ENCODE data around the gene TWIST1.

The TWIST1 gene

DNA sequence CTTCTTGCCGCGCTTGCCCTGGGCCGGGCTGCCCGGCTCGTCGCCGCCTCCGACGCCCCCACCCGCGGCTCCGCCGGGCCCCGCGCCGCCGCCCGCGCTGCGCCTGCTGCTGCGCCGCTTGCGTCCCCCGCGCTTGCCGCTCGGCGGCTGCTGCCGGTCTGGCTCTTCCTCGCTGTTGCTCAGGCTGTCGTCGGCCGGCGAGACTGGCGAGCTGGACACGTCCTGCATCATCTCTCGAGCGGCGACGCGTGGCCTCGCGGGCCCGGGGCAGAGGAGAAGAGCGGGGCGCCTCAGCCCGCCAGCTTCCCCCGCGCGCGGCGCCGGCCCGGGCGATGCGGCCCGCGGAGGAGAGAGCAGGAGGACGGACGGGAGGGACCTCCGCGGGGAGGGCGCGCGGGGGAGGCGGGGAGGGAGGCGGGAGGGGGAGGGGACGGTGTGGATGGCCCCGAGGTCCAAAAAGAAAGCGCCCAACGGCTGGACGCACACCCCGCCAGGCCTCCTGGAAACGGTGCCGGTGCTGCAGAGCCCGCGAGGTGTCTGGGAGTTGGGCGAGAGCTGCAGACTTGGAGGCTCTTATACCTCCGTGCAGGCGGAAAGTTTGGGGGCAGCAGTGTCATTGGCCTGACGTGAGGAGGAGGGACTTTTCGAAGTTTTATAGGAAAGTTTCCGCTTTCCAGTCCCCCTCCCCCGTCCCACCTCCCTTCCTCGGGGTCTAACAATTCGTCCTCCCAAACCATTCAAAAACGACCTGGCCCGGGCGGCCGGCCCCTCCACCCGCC is at the start of gene TWIST1:
Gene TWIST1 (minus strand): TSS at position 546 of the 779 bp plus-strand sequence. CDS start 315 bp downstream, at position 231.
- peak; percentile 100 for DNase-seq (ENCODE audit: low read depth)

DNA sequence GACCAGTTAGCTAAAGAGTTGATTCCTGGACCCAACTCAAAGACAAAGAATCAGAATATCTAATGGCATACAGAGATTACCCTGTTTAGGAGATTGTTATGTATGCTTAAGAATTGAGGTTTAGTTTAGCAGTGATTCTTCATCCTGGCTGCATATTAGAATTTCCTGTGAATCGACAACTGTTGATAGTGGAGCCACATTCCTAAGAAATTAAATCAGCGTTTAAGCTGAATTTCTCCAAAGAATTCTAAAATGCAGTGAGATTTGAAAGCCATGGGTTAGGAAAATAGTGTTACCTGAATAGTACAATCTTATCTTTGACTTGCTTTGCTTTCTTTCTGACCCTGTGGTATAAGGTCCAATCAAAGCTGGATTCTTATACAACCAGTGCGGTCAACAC is 44.2 kb upstream of the TWIST1 start:
- no peak for DNase-seq (ENCODE audit: low read depth)

DNA sequence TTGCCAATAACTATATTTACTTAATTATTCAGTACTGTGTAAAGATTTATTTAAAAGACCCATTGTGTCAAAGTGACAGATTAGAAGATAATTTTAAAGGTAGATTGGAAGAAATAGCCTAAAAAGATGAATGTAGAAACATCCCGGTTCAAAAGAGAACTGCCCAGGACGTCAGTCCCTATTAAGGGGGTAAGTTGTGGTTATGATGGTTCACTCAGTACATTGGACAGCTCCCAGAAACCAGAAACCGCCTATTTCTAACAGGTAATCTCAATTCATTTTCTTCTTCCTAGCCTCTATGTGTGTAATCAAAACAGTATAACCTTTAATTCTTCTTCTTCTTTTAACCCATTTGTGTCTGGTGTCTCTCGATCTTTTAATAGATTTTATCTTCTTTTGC is 29.3 kb upstream of the TWIST1 start:
- DNase-seq (ENCODE audit: low read depth), result no peak

DNA sequence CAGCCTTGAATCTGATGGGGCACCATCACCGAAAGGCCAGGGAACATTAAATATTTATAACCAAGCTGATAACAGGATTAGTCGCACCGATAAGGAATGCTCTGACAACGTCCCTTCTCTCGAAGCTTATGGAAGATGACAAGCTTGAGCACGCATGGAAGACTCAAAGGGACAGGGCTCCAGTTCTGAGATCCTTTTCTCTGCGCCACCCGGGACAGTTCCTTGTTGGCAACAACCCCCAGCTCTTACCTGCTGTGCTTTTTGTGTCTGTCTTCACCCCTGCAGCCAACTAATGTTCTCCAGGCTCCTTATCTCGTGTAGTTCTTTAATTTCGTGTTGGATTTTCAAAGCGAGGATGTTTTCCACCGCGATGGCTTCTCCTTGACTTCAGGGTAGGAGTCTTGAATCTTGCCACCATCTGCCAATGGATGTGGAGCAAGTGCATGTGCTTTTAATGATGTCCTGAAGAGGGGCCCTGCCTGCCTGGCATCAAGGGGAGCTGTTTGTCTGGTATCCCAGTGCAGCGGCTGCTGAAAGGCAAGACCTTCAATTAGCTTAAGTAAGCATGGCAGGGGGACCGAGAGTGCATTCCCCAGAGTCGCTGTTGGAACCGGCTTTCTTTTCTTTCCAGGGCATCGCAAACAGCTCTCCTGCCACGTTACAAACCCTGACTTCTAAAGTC is 28.1 kb upstream of the TWIST1 start:
- no peak for DNase-seq (ENCODE audit: low read depth)

DNA sequence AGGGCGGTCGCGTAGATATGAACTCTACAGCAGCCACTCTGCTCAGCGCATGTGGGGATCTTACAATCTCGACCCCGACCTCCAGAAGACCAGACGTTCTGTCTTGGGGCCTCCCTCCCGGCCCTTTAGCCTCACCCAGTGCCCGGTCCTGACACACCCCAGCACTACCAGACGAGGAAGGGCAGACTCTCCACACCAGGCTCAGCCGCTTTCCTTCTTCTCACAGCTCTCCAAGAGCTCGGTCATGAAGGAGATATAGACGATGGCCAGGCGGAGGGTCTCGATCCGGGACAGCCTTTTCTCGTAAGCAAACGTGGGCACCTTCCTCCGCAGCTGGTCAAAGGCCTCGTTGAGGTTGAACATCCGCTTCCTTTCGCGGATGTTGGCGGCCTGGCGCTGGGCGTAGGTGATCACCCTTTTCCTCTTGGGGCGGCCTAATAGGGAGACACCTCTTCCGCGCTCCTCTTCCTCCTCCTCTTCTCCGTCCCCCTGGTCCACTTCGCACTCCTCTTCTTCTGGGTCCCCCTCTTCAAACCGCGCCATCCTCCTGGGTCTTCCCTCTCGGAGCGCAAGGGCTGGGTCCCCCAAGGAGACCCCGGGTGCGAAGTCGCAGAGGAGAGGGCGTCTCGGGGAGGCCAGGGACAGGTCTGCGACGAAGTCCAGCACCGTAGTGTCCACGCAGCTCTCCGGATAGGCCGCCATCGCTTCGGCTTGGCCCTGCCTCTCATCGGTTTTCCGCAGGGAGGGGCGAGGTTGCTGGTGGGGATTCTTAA is 27.4 kb upstream of the TWIST1 start, which contains the start of gene FERD3L:
Gene FERD3L (minus strand): TSS at position 761 of the 773 bp plus-strand sequence. CDS start 59 bp downstream, at position 702.
- no peak for DNase-seq (ENCODE audit: low read depth)

DNA sequence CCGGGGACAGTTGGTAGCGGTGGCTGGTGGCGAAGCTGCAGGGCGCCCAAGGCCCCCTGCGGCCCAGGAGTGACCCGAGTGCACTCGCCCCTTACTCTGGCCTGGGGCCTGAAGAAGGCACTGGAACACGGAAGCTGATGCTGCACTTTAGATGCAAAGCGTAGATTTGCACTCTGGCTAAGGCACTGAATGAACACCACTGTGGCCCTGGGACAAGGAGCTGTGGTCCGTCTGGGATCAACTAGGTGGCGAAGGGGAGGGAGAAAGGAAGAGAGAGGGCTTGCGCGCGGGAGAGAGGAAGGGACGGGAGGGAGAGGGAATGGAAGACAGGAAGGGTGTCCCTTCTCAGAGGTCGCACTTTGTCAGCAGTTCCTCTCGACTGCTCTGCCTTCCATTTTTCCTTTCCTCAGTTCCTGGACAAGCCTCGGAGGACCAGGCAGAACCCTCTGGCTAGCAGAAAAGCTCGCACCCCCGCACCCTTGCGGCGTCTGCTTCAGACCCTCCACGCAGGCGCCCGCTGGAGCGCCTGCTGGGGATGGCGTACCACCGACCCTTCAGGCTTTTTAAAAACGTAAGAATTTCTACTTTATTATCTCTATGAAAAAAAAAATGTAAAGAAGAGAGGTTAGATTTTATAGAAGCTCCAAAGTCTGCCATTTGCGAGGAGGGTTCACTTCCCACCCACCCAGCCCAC is 26.6 kb upstream of the TWIST1 start:
- DNase-seq (ENCODE audit: low read depth), result no peak

DNA sequence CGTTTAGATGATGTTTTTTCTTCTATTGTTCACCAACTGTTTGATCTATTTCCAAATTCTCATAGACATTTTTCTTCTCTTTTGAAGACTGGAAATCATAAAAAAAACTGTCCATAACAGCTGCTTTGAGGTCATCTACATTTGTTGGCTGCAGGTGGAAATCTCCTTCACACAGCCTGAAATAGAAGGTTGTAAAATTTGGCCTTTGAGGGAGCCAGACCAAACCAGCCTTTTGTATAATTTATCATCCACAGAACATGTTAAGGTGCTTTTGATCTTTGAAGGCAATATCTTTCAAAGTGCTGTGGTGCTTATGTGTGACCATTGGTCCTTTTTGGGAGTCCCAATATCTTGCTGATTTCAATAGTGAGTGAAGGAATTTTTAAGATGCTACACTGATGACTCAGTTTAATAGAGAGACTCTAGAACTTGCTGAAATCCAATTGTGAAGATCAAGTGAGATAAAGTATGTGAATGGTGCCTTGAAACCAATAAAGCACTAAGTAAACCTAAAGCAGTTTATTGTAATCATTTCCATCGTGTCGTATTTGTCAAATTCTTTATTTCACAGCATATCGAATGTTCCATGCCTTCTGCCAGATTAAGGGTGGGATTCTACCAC is 22.4 kb upstream of the TWIST1 start:
- DNase-seq (ENCODE audit: low read depth), result no peak

DNA sequence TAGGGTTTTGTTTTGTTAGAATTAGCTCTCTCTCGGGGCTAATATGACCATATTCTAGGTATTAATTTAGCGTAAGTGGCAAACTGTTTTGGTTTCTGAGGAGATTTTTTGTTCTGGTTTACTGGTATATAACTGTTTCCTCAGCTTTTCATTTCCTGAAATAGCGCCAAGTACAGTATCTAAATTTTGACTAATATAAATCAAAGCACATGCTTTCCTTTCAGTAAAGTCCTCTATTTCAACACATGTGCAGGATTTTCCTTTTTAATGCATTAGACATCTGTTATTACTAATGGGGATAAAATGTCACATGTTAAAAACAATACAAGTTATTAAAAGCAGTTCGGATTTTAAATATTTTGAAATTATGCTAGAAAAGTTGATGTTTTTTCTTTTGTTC is 16.4 kb upstream of the TWIST1 start:
- peak; percentile 83 for DNase-seq (ENCODE audit: low read depth)

DNA sequence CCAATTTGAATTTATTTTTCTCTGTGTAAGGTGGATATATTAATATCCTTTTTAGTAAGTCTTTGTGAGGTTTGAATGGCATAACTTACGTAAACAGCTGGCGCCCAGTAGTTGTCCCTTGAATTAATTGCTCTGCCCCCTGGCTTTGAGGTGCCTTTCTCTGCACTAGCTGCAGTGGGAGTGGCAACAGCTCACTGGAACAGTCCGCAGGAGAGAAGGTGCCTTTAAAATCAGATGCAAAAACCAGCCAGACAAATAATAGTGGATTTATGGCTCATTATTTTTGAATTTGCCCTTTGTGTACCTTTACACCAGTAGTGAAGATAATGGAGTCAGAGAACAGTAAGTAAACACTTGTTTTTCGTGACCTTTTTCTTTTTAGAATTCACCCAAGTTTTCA is 16.0 kb upstream of the TWIST1 start:
- DNase-seq (ENCODE audit: low read depth), result no peak

DNA sequence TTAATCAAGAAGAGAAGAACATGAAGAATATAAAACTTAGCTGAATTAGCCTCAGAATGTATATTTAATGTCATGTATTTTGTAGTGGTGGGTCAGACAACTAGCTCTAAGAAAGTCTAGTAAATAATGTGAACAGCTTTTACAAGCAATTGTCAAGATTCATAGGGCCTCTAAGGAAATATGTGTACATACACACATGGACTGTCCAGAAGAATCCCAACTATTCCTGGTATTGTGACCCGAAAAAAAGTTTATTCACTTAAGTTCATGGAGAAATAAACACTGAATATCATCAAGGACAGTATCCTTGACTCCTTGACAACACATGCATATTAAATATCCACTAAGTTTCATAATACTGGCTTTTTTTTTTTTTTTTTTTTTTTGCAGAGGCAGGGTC is 11.4 kb upstream of the TWIST1 start:
- peak; percentile 84 for DNase-seq (ENCODE audit: low read depth)

DNA sequence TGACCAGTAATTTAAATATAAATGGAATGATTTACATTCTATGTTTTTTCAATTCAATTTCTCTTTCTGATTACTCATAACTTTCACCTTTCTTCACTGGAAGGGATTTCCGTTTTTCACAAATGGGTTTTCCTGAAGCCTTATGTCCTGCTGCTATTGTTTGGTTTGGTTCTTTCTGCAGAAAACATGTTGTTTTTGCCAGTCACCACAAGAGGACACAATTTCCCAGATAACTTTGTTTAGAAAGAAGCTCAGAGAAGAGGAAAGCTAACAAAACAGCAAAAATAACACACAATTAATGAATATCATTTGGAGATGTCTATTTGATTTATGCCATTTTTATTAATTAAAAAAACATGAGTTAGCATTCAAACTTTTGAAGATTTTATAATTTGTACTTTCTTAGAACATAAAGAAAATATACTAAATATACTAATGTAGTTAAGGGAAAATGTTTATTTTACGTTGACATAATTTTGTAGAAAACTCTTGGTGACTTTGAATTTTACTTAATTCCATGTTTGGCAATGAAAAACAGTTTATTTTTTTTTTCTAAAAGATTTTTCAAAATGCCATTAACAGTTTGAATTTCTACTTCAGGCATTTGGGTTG is 4.6 kb upstream of the TWIST1 start:
- DNase-seq (ENCODE audit: low read depth), result peak; percentile 70

DNA sequence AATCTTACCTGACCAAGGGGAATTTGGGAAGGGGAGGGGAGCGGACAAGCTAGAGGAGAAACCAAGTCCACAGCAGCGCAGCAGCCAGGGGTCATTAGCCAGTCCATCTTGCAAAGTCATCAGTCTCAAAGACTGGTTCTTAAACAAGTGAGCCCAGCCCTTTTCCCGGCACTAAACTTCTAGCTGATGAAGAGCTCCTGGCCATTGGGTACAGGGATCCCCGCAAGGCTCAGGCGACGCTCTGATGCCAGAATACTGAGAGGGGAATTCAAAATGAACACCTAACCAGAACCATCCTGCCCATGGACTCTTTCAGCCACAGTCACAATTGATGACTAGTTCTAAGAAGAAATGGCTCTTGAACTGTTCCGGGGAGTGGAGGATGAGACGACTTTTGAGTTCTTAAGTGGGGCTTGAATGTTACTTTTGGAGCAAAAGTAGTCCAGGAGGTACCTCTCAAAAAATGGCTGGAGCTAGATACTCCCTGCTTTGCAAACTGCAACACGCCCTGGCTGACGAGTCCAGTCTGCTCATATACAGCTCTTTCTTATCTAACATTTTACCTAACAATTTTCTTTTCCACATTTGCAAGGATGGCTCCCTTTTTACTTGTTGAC is 2.5 kb upstream of the TWIST1 start:
- DNase-seq (ENCODE audit: low read depth), result no peak

DNA sequence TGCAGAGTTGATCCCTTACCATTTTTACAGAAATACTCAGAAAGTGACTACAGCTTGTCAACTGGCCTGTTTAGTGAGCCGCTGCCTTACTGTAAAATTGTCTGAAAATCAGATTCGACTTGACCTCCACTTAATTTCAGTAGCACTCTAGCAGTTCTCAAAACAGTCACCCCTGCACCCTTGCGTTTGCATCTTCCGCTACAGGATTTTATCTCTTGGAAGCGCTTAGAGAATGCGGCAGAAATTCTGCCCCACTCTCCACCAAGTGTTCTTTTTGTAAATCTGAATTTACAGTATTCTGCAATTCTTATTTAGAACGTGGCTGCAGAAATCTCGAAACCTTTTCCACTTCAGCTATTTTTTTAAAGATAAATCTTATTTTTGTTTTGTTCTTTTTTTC is 1.9 kb upstream of the TWIST1 start:
- DNase-seq (ENCODE audit: low read depth), result no peak

DNA sequence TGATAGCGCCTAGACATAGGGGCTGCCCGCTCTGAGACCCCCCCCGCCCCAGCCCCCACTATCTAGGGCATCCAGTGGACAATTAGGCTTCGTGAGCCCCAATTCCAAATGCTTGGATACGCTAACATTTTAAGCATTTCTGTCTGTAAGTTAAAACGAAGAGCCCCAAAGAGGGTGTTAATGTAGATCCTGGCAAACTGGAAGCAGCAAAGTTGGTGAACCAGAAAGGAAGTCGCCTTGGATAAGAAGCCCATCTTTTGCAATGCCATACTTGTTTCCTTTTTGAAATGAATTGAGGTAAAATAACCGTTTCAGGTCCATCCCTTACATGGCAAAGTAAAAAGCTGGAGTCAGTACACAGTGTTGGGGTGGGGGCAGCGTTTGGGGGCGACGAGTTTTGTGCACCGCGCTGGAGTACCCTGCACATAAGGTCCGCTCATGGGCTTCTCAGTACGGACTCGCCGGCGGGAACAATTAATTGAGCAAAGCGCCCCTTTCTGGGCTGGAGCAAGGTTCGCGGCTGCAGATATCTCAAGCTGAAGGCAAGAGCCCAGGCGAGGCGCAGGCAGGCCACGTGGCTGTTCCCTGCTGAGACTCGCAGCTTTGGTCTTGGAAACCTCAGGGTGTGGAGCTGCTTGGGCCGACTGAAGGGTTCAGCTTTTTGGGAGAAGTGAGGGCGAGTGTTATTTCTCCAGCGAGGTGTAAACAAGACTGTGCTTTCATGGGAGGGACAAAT is 1.4 kb upstream of the TWIST1 start:
- DNase-seq (ENCODE audit: low read depth), result no peak

DNA sequence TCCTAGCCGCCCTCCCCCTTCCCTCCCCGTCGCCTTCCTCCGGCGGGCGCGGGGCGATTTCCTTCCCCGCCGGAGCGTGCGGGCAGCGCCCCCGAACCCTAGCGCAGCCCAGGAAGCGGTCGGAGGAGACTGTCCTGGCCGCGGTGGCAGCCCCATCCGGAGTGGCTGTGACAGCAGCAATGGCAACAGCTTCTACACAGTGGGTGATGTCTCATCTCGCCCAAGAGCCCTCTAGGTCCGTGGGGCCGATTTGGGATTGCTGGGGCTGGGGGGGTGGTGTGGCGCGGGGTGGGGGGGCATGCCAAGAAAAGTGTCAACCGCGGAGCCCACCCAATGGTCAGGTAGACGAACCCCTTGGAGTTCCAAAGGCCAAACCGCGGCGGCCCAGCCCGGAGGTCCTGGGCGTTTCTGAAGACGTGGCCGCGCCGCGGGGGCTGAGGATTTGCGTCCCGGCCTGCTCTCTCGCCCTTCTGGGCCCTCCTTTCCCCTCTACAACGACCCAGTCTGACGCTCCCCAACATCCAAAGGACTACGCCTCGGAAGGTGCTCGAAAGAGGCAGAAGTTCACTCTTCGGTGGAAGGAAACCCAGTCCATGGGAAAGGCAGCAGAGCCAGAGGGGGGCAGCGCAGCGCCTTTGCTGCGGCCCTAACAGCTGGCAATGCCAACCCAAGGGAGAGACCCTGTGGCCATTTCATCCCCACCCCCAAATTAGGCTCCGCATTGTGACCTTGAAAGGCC is 603 bp upstream of the TWIST1 start:
- no peak for DNase-seq (ENCODE audit: low read depth)

DNA sequence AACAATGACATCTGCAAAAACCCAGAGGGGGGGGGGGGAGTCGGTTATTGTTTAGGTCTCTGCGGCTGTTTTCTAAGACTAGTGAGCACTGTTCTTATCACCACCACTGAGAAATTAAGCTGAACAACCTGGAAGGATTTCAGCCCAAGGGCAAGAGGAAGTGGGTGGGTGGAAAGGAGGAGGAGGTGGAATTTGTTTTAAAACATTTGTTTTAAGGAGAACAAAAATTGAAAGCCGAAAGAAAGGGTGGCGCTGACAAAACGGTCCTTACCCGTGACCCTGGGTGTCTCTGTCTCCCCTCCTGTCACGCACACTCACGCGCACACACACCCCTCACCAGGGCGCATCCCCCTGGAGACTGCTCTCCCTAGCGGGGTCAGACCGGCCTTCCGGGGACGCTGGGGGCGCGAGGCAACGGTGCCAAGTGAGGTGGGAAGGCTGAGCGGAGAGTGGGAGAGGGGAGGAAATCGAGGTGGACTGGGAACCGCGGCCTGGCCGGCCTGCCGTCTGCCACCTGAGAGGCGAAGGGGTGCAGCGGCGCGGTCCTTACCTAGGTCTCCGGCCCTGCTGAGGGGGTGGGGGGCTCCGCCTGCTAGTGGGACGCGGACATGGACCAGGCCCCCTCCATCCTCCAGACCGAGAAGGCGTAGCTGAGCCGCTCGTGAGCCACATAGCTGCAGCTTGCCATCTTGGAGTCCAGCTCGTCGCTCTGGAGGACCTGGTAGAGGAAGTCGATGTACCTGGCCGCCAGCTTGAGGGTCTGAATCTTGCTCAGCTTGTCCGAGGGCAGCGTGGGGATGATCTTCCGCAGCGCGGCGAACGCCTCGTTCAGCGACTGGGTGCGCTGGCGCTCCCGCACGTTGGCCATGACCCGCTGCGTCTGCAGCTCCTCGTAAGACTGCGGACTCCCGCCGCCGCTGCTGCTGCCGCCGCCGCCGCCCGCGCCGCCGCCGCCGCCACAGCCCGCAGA is 1.0 kb downstream of the TWIST1 start:
- DNase-seq (ENCODE audit: low read depth), result no peak

DNA sequence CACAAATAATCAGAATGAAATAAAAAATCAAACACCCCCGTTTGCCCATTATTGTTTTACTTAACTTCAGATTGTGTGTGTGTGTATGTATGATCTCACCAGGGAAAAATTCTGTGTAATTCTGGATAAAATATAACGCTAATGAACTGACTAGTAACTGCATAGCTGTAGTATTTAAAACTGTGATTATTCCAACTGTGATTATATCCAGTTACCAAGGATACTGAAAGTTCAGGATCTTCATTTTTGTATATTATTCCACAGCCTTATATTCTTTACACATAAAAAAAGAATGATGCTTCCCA is 2.9 kb downstream of the TWIST1 start:
- no peak for DNase-seq (ENCODE audit: low read depth)

DNA sequence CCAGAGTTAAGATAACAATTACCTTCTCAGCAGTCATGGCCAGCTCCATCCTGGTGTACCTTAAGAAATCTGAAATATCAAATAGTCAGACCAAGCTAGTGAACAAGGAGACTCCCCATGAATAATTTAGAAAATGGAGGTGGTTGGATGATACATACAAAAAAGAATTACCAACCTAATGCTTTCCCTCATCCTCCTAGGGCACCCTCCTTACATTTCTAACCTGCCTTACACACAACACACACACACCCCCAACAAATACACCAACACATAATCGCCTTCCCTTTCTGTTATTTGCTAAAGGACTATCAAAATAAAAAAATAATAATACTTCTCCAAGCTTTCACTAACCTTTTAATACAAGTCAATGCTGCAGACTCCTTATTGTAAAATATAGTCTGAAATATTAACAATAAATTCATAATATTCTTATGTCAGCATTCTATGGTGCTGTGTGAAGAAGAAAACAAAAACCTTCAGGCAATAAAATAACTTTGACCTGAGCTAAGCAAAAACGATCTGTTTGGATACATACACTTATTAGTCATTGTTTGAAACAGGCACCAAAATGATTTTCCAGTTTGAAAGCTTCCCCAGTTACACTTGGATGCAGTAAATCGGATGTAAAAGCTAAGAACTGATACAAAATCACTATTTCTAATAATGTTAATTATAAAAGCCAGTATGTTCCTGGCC is 3.4 kb downstream of the TWIST1 start:
- no peak for DNase-seq (ENCODE audit: low read depth)

All from fibroblast of gingiva (primary cell).